ENCODE data around the gene ACAD10. TPM values are rescaled to one million over a fixed set of nuclear protein-coding genes. Genes with fewer than 3 reads are reported as not detected.

ACAD10 gene
- total RNA-seq, 1 donor = 18.1 TPM

GRCh38 chr12:111791507-111791906 lies 105.7 kb downstream of the ACAD10 start:
- Histone ChIP-seq H2AFZ (ENCODE audit: low read length) (no peak overlapping the region), H3K9me3 (ENCODE audit: low read depth, low read length) (no peaks in the 10 kb centered on the region), H3K79me2 (ENCODE audit: insufficient read depth, low read length) (no peaks in the 10 kb centered on the region), H3K4me3 (ENCODE audit: insufficient read depth, low read length) (no peak overlapping the region), H4K20me1 (ENCODE audit: insufficient read depth, low read length) (no peaks in the 10 kb centered on the region), H3K4me2 (ENCODE audit: insufficient read depth, low read length) (no peak overlapping the region), H3K27me3 (ENCODE audit: insufficient read depth, low read length) (no peaks in the 10 kb centered on the region), H3K4me1 (ENCODE audit: insufficient read depth, low read length) (peaks cover 3% of the 10 kb centered on the region), H3K27ac (ENCODE audit: low read depth, low read length) (no peak overlapping the region), H3K36me3 (ENCODE audit: insufficient read depth, low read length) (no peaks in the 10 kb centered on the region)
- TF ChIP-seq CTCF (IDR thresholded peaks at IDR 0.05; ENCODE audit: extremely low read depth, low read depth, low read length) = no peak
- DNase-seq (ENCODE audit: insufficient read length, low spot score, missing footprints) = peak; percentile 46

GRCh38 chr12:111792155-111792855 lies 106.5 kb downstream of the ACAD10 start:
- Histone ChIP-seq H3K27ac (ENCODE audit: low read depth, low read length) (no peak overlapping the region), H3K4me1 (ENCODE audit: insufficient read depth, low read length) (peaks cover 3% of the 10 kb centered on the region), H3K79me2 (ENCODE audit: insufficient read depth, low read length) (no peaks in the 10 kb centered on the region), H3K9me3 (ENCODE audit: low read depth, low read length) (no peaks in the 10 kb centered on the region), H2AFZ (ENCODE audit: low read length) (peak overlapping the region; percentile 62), H3K27me3 (ENCODE audit: insufficient read depth, low read length) (no peaks in the 10 kb centered on the region), H3K4me2 (ENCODE audit: insufficient read depth, low read length) (no peak overlapping the region), H3K4me3 (ENCODE audit: insufficient read depth, low read length) (no peak overlapping the region), H4K20me1 (ENCODE audit: insufficient read depth, low read length) (no peaks in the 10 kb centered on the region), H3K36me3 (ENCODE audit: insufficient read depth, low read length) (no peaks in the 10 kb centered on the region)
- no peak for TF ChIP-seq CTCF (IDR thresholded peaks at IDR 0.05; ENCODE audit: extremely low read depth, low read depth, low read length)
- DNase-seq (ENCODE audit: insufficient read length, low spot score, missing footprints) = peak; percentile 76

- Histone ChIP-seq H3K4me3 (ENCODE audit: insufficient read depth, low read length) (no peak overlapping the region), H3K36me3 (ENCODE audit: insufficient read depth, low read length) (no peaks in the 10 kb centered on the region), H3K4me1 (ENCODE audit: insufficient read depth, low read length) (peaks cover 3% of the 10 kb centered on the region), H3K9me3 (ENCODE audit: low read depth, low read length) (no peaks in the 10 kb centered on the region), H3K79me2 (ENCODE audit: insufficient read depth, low read length) (no peaks in the 10 kb centered on the region), H3K27ac (ENCODE audit: low read depth, low read length) (no peak overlapping the region), H4K20me1 (ENCODE audit: insufficient read depth, low read length) (no peaks in the 10 kb centered on the region), H3K4me2 (ENCODE audit: insufficient read depth, low read length) (no peak overlapping the region), H3K27me3 (ENCODE audit: insufficient read depth, low read length) (no peaks in the 10 kb centered on the region), H2AFZ (ENCODE audit: low read length) (no peak overlapping the region)
- peak; percentile 82 for DNase-seq (ENCODE audit: insufficient read length, low spot score, missing footprints)
- TF ChIP-seq CTCF (IDR thresholded peaks at IDR 0.05; ENCODE audit: extremely low read depth, low read depth, low read length) = no peak
Observed at GRCh38 chr12:111792856-111793235, 107.0 kb downstream of the ACAD10 start.

GRCh38 chr12:111798182-111798581 lies 112.3 kb downstream of the ACAD10 start:
- no peak for TF ChIP-seq CTCF (IDR thresholded peaks at IDR 0.05; ENCODE audit: extremely low read depth, low read depth, low read length)
- DNase-seq (ENCODE audit: insufficient read length, low spot score, missing footprints) = no peak
- no peaks in the 10 kb centered on the region for H3K4me1 ChIP-seq (ENCODE audit: insufficient read depth, low read length)
- no peak overlapping the region for H2AFZ ChIP-seq (ENCODE audit: low read length)
- no peaks in the 10 kb centered on the region for H3K36me3 ChIP-seq (ENCODE audit: insufficient read depth, low read length)
- no peak overlapping the region for H3K27ac ChIP-seq (ENCODE audit: low read depth, low read length)
- no peaks in the 10 kb centered on the region for H3K79me2 ChIP-seq (ENCODE audit: insufficient read depth, low read length)
- H4K20me1 ChIP-seq (ENCODE audit: insufficient read depth, low read length) = no peaks in the 10 kb centered on the region
- no peaks in the 10 kb centered on the region for H3K27me3 ChIP-seq (ENCODE audit: insufficient read depth, low read length)
- H3K4me3 ChIP-seq (ENCODE audit: insufficient read depth, low read length) = no peak overlapping the region
- H3K9me3 ChIP-seq (ENCODE audit: low read depth, low read length) = no peaks in the 10 kb centered on the region
- H3K4me2 ChIP-seq (ENCODE audit: insufficient read depth, low read length) = no peak overlapping the region
